GM11168 (cell line): ENCODE results near the gene FLT3.
"Not testable (repeated sequence)": the region's sequence is repeated elsewhere in the genome, so short reads cannot be mapped to it uniquely, and the experiment has no call there.

Experiments
- in situ Hi-C: fragments of 300-500 bp; cut with MboI; formaldehyde crosslinking; loops from one replicate; pipeline ENCODE4 v1.12.0; 2022; ENCODE audit warnings: low sequenced_read_pairs; ENCODE audit not compliant: unreplicated experiment

Gene FLT3

GRCh38 chr13:28101886-28102285, 1.5 kb upstream of the FLT3 start:
- in situ Hi-C loops, result not testable (repeated sequence)

DNA sequence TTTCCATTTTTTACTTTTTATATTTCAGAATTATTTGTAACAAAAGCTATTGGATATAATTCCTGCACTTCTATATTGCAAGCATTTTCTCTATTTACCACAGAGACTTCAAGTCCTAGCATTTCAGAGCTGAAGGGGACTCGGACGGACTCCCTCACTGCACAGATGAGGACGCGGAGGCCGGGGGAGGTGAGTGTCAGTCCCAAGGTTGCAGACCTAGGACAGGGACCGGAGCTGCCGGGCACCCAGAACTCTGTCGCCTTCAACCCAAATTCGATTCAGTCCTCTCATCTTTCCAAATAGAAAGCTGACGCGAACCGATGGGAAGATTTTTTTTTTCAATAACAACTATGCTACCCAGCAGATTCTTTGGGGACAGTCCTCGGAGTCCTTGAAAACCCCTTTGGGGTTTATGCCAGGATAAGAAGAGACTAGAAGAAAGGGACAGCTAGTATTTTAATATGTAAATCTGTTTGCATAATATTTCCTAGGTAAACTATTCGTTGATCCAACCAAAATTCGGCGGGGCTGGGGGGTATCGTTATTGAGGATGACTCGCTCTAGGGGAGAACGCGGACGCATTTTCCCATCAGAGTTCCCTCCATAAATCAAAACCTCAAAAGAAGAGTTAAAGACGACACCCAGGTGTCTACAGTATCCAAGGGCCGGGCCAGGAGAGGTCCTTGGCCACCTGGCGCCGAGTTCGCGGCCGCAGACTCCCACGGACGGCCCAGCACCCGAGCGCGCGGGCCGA, 803 bp downstream of the FLT3 start:
- in situ Hi-C loops, result no loop called here

DNA sequence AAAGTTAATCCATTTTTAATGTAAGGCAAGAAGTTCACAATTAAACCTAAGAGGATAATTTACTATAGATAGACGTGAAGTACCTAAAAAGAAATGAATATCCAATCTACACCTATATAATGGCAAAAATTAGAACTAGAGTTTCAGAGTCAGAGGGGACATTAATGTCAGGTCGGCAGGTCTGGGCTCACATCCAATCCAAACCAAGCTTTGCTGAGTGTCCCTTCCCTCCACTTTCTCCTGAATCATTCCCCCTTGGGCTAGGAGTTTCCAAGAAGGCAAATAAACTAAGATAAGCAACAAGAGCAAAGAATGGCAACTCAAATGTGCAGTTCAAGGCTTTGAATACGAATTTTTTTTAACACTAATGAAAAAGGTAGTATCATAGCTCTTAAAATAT, 2.9 kb downstream of the FLT3 start:
- in situ Hi-C loops, result no loop called here

- in situ Hi-C loops, result no loop called here
These were observed 6.1 kb downstream of the FLT3 start for GRCh38 chr13:28094306-28094705.

- in situ Hi-C loops, result no loop called here
These were observed 6.5 kb downstream of the FLT3 start for GRCh38 chr13:28093881-28094280.

DNA sequence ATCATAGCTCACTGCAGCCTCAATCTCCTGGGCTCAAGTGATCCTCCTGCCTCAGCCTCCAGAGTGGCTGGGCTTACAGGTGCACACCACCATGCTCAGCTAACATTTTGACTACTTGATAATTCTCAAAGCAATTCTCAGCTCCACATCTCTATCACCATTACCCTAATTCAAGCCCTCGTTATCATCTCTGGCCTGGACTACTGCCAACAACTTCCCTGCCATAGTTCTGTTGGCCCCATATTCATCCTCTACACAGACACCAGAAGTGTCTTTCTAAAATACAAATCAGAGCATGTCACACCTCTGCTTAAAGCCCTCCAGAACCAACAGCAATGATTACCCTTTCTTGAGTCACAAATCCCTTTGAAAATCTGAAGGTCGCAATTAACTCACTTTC, 7.9 kb downstream of the FLT3 start:
- in situ Hi-C loops, result no loop called here

DNA sequence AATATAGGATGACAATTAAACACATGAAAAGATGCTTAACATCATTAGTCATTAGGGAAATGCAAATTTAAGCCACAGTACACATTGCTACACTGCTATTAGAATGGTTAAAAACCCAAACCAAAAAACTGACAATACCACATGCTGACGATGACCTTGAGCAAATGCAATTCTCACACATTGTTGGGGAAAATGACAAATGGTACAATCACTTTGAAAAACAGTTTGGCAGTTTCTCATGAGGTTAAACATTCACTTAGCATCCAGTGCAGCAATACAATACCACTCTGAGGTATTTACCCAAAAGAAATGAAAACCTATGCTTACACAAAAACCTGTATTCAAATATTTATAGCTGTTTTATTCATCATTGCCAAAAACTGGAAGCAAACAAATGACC, 11.3 kb downstream of the FLT3 start:
- in situ Hi-C loops, result no loop called here

GRCh38 chr13:28077820-28078219, 22.6 kb downstream of the FLT3 start:
- in situ Hi-C loops, result not testable (repeated sequence)

GRCh38 chr13:28077231-28077630, 23.1 kb downstream of the FLT3 start:
- in situ Hi-C loops, result no loop called here

GRCh38 chr13:28071424-28071823, 29.0 kb downstream of the FLT3 start:
- in situ Hi-C loops, result no loop called here

- in situ Hi-C loops, result no loop called here
These were observed 32.9 kb downstream of the FLT3 start for GRCh38 chr13:28067491-28067890.

GRCh38 chr13:28058866-28059613, 41.3 kb downstream of the FLT3 start:
- in situ Hi-C loops, result no loop called here

DNA sequence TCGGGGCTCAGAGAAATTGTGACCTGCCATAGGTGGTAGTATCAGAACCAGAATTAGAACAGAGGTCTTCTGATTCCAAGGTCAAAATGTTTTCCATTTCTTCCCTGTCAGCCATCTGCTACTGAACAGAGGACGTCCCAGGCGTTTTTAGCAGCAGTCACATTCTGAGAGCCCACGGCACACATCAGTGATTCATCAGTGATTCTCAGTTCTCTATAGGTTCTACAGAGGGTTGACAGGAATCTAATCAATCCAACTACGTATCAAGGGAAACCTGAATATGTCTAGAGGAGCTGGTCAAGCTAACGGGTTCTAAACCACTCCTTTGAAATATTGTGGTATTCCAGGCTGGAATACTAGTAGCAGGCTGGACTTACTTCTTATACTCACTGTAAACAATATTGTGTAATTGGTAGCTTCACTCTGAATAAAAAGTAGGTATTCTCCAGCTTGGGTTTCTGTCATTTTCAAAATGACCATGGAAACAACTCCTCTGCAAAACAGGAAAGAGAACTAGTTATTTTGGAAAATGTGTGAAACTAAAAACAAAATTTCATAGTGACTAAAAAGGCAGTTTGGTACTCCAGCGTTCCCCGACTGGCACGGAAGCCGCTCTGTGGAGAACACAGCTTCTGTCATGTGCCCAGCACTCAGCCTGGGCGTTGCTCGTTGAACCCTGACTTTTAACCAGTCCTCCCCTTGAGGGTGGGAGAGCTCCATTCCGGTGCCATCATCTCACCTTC, 43.2 kb downstream of the FLT3 start:
- in situ Hi-C loops, result no loop called here

GRCh38 chr13:28056426-28056825, 44.0 kb downstream of the FLT3 start:
- in situ Hi-C loops, result no loop called here

GRCh38 chr13:28055357-28055756, 45.0 kb downstream of the FLT3 start:
- in situ Hi-C loops, result no loop called here

DNA sequence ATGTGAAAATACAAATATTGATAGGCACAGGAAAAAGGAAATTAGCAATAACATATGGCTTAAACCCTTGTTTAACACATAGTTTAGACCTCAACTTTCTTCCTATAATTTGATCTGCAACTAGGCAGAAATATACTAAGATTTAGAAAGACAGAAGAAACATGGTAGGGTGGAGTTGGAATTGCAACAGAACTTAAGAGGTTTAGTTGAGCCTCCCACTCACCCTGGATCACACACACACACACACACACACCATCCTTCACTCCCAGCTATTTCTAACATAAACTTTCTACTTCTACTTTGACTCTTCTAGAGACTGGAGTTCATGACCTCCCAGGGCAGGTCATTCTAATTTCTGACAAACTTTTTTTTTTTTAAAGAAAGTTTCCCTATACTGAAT, 47.4 kb downstream of the FLT3 start:
- in situ Hi-C loops, result no loop called here

DNA sequence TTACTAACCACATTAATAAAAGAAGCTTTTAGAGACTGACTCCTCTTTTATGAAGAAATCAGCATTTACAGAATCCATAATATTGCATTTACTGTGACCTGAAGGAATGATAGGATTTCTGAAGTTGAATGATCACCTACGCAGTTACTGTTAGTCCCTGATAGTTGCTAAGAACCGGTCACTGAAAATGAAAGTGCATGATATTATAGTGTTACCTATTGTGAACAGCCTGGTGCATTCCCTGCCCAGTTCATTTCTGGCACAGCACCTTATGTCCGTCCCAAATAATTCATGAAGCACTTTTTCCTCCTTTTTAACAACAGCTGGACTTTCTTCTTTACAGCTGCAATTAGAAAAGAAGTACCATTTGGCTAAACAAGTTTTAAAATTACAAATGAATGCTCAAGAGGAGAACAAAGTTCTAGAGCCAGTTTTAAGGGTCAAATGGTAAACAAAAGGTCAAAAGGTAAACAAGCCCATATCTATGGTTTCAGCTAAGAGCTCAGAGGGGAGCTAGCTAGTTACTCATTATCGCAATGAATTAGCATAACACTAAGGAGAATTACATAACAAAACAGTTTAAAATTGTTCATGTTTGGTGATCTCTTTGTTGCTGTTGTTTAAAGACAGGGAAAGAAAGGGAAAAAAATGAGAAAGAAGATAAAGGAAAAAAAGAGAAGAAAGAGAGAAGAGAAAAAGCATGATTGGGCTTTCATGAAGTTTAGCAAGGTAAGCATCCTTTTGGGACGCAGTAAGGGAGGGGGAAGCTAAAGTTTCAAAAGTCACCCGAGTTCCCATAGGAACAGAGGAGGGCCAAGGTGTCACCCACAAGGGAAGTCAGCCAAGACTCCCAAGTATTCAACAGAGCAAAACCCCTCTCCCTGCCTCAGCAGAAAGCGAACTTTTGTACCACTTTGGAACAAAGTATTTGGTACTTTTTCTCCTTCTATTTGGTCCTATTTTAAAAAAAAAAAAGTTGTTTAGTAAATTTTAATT, 50.2 kb downstream of the FLT3 start:
- in situ Hi-C loops, result no loop called here

DNA sequence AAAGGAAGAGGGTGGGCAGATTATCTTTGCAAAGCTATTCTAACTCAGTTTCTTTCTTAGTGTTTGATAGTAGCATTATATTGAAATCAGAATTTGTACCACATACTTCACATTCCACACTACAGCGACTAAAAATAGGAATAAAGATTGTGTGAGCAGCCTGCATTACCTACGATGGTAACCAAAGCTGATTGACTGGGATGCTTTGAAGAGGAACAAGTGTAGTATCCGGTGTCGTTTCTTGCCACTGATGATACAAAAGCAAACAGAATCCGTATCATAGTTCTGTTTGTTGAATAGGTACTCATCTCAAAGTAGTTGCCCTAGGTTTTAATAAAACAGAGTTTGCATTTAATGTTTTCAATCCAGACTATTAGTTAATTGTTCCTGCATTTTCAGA, 51.2 kb downstream of the FLT3 start:
- in situ Hi-C loops, result no loop called here

GRCh38 chr13:28048768-28049167, 51.6 kb downstream of the FLT3 start:
- in situ Hi-C loops, result no loop called here
